Measurements from ENCODE around the gene KCNIP3.
"Not testable (repeated sequence)": the region's sequence is repeated elsewhere in the genome, so short reads cannot be mapped to it uniquely, and the experiment has no call there.

The KCNIP3 gene

GRCh38 chr2:95391641-95392310 is 94.6 kb downstream of the KCNIP3 start:
- Histone ChIP-seq H3K4me3 (no peak overlapping the region), H3K27ac (no peak overlapping the region), H3K9ac (ENCODE audit: insufficient read length) (no peak overlapping the region), H3K36me3 (ENCODE audit: insufficient read depth, low read length) (no peaks in the 10 kb centered on the region), H3K9me3 (ENCODE audit: low read depth, low read length) (no peaks in the 10 kb centered on the region)
- no peak for TF ChIP-seq FOXP2 (optimal IDR thresholded peaks at IDR 0.05; ENCODE audit: control extremely low read depth, extremely low read length, insufficient read depth)
- no peak for TF ChIP-seq EZH2 (IDR thresholded peaks at IDR 0.05)
- no peak for TF ChIP-seq POLR2AphosphoS5 (IDR thresholded peaks at IDR 0.05; ENCODE audit: borderline replicate concordance, low read depth, low read length)
- DNase-seq (ENCODE audit: low read depth, low spot score) = no peak

DNA sequence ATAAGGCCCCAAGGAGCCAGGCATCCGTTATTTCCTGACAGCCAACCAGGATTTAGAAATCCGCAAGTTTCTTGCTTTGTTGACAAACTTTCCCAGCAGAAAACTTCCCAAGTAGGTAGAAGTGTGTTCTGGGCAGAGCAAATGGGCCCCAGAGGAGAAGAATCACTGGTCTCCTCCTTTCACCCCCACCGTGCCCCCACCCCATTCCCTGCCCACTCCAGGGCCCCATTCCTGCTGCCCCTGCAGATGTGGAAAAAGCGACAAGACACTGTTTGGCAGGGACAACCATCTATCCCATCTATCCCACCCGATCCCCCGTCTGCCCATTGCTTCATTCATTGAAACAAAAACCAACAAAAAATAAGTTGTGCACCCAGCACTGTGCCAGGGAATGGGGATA is 95.2 kb downstream of the KCNIP3 start:
- no peaks in the 10 kb centered on the region for H3K9me3 ChIP-seq (ENCODE audit: low read depth, low read length)
- no peak for DNase-seq (ENCODE audit: low read depth, low spot score)
- no peak overlapping the region for H3K27ac ChIP-seq
- no peak overlapping the region for H3K9ac ChIP-seq (ENCODE audit: insufficient read length)
- no peaks in the 10 kb centered on the region for H3K36me3 ChIP-seq (ENCODE audit: insufficient read depth, low read length)
- H3K4me3 ChIP-seq = no peak overlapping the region
- TF ChIP-seq EZH2 (IDR thresholded peaks at IDR 0.05) (no peak), FOXP2 (optimal IDR thresholded peaks at IDR 0.05; ENCODE audit: control extremely low read depth, extremely low read length, insufficient read depth) (no peak), POLR2AphosphoS5 (IDR thresholded peaks at IDR 0.05; ENCODE audit: borderline replicate concordance, low read depth, low read length) (no peak)

GRCh38 chr2:95392730-95393455 is 95.7 kb downstream of the KCNIP3 start:
- Histone ChIP-seq H3K9ac (ENCODE audit: insufficient read length) (no peak overlapping the region), H3K9me3 (ENCODE audit: low read depth, low read length) (no peaks in the 10 kb centered on the region), H3K27ac (no peak overlapping the region), H3K36me3 (ENCODE audit: insufficient read depth, low read length) (no peaks in the 10 kb centered on the region), H3K4me3 (no peak overlapping the region)
- DNase-seq (ENCODE audit: low read depth, low spot score) = no peak
- TF ChIP-seq EZH2 (IDR thresholded peaks at IDR 0.05) (no peak), POLR2AphosphoS5 (IDR thresholded peaks at IDR 0.05; ENCODE audit: borderline replicate concordance, low read depth, low read length) (no peak), FOXP2 (optimal IDR thresholded peaks at IDR 0.05; ENCODE audit: control extremely low read depth, extremely low read length, insufficient read depth) (no peak)

DNA sequence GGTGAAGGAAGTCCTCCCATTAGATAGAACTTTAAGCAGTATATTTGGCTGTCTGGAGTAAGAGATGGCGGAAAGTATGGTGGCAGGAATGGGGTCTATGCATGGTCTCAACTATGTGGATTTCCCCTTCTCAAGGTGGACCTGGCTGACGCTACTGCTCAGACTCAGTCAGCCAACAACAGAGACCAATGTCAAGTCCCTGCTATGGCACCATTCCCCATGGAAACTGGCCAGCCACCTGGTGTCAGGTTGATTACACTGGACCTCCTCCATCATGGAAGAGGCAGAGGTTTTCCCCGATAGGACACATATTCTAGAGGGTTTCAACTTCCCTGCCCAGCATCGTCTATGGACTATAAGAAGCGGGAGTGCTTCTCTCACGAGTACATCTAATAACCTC is 96.8 kb downstream of the KCNIP3 start:
- Histone ChIP-seq H3K36me3 (ENCODE audit: insufficient read depth, low read length) (no peaks in the 10 kb centered on the region), H3K27ac (no peak overlapping the region), H3K9me3 (ENCODE audit: low read depth, low read length) (no peaks in the 10 kb centered on the region), H3K4me3 (no peak overlapping the region), H3K9ac (ENCODE audit: insufficient read length) (no peak overlapping the region)
- TF ChIP-seq POLR2AphosphoS5 (IDR thresholded peaks at IDR 0.05; ENCODE audit: borderline replicate concordance, low read depth, low read length) (no peak), EZH2 (IDR thresholded peaks at IDR 0.05) (no peak), FOXP2 (optimal IDR thresholded peaks at IDR 0.05; ENCODE audit: control extremely low read depth, extremely low read length, insufficient read depth) (no peak)
- no peak for DNase-seq (ENCODE audit: low read depth, low spot score)

DNA sequence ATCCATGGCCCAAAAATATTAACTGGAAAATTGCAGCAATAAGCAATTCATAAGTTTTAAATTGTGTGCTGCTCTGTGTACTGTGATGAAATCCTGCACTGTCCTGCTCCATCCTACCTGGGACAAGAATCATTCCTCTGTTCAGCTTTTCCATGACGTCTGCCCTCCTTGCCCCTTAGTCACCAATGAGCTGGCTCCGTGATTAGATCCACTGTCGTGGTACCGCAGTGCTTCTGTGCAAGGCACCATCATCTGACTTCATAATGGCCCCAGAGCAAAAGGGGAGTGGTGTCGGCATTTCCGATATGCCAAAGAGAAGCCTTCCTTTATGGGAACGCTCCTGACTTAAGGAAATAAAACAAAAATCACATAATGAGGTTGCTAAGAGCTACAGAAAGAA is 101.9 kb downstream of the KCNIP3 start:
- H3K36me3 ChIP-seq (ENCODE audit: insufficient read depth, low read length) = no peaks in the 10 kb centered on the region
- no peak overlapping the region for H3K27ac ChIP-seq
- DNase-seq (ENCODE audit: low read depth, low spot score) = no peak
- no peak overlapping the region for H3K9ac ChIP-seq (ENCODE audit: insufficient read length)
- H3K4me3 ChIP-seq = no peak overlapping the region
- TF ChIP-seq FOXP2 (optimal IDR thresholded peaks at IDR 0.05; ENCODE audit: control extremely low read depth, extremely low read length, insufficient read depth) = no peak
- no peak for TF ChIP-seq EZH2 (IDR thresholded peaks at IDR 0.05)
- no peak for TF ChIP-seq POLR2AphosphoS5 (IDR thresholded peaks at IDR 0.05; ENCODE audit: borderline replicate concordance, low read depth, low read length)
- no peaks in the 10 kb centered on the region for H3K9me3 ChIP-seq (ENCODE audit: low read depth, low read length)

GRCh38 chr2:95401480-95401879 is 104.3 kb downstream of the KCNIP3 start:
- H3K36me3 ChIP-seq (ENCODE audit: insufficient read depth, low read length) = no peaks in the 10 kb centered on the region
- peak overlapping the region; percentile 98 for H3K4me3 ChIP-seq
- H3K9ac ChIP-seq (ENCODE audit: insufficient read length) = no peak overlapping the region
- H3K27ac ChIP-seq = no peak overlapping the region
- H3K9me3 ChIP-seq (ENCODE audit: low read depth, low read length) = no peaks in the 10 kb centered on the region
- DNase-seq (ENCODE audit: low read depth, low spot score) = no peak
- TF ChIP-seq POLR2AphosphoS5 (IDR thresholded peaks at IDR 0.05; ENCODE audit: borderline replicate concordance, low read depth, low read length) (no peak), EZH2 (IDR thresholded peaks at IDR 0.05) (no peak), FOXP2 (optimal IDR thresholded peaks at IDR 0.05; ENCODE audit: control extremely low read depth, extremely low read length, insufficient read depth) (no peak)

GRCh38 chr2:95402004-95402369 is 104.8 kb downstream of the KCNIP3 start:
- H3K9me3 ChIP-seq (ENCODE audit: low read depth, low read length); H3K36me3 ChIP-seq (ENCODE audit: insufficient read depth, low read length); H3K27ac ChIP-seq; DNase-seq (ENCODE audit: low read depth, low spot score): not testable (repeated sequence)
- H3K4me3 ChIP-seq = peak overlapping the region; percentile 98
- peak overlapping the region; percentile 96 for H3K9ac ChIP-seq (ENCODE audit: insufficient read length)

- Histone ChIP-seq H3K9ac (ENCODE audit: insufficient read length) (peak within 1 kb of the TSS; percentile 96), H3K4me3 (peak within 1 kb of the TSS; percentile 98), H3K27ac (no peak within 1 kb of the TSS), H3K9me3 (ENCODE audit: low read depth, low read length) (no peaks in the 10 kb centered on the region), H3K36me3 (ENCODE audit: insufficient read depth, low read length) (no peaks in the 10 kb centered on the region)
- no peak for DNase-seq (ENCODE audit: low read depth, low spot score)
- TF ChIP-seq POLR2AphosphoS5 (IDR thresholded peaks at IDR 0.05; ENCODE audit: borderline replicate concordance, low read depth, low read length) (peak; percentile 90), FOXP2 (optimal IDR thresholded peaks at IDR 0.05; ENCODE audit: control extremely low read depth, extremely low read length, insufficient read depth) (no peak)
Measured at GRCh38 chr2:95402370-95403203, 105.4 kb downstream of the KCNIP3 start, which contains the start of gene FAHD2A. Gene FAHD2A (plus strand): TSS chr2:95402708. CDS start chr2:95405559, 2,851 bp downstream.

GRCh38 chr2:95403204-95403721 is 106.1 kb downstream of the KCNIP3 start:
- H3K36me3 ChIP-seq (ENCODE audit: insufficient read depth, low read length); H3K27ac ChIP-seq; DNase-seq (ENCODE audit: low read depth, low spot score); H3K9me3 ChIP-seq (ENCODE audit: low read depth, low read length): not testable (repeated sequence)
- peak overlapping the region; percentile 98 for H3K4me3 ChIP-seq
- H3K9ac ChIP-seq (ENCODE audit: insufficient read length) = peak overlapping the region; percentile 96

- H3K9ac ChIP-seq (ENCODE audit: insufficient read length) = peak overlapping the region; percentile 96
- H3K36me3 ChIP-seq (ENCODE audit: insufficient read depth, low read length); H3K9me3 ChIP-seq (ENCODE audit: low read depth, low read length); H3K27ac ChIP-seq; DNase-seq (ENCODE audit: low read depth, low spot score): not testable (repeated sequence)
- peak overlapping the region; percentile 98 for H3K4me3 ChIP-seq
Measured at GRCh38 chr2:95403824-95404223, 106.7 kb downstream of the KCNIP3 start.

- DNase-seq (ENCODE audit: low read depth, low spot score) = not testable (repeated sequence)
Measured at GRCh38 chr2:95404676-95405075, 107.5 kb downstream of the KCNIP3 start.

More at GRCh38 chr2:95404676-95405075, 107.5 kb downstream of the KCNIP3 start:
- not testable (repeated sequence) for H3K9me3 ChIP-seq (ENCODE audit: low read depth, low read length); H3K27ac ChIP-seq; H3K9ac ChIP-seq (ENCODE audit: insufficient read length); H3K4me3 ChIP-seq; H3K36me3 ChIP-seq (ENCODE audit: insufficient read depth, low read length)
